DMS79 (cell line): ENCODE measurements around the gene CRNKL1.
A peak's percentile ranks its signal among the peaks of the same experiment; 100 is the strongest.

Source experiments
- DNase-seq: peaks from one replicate; lab custom pipeline; 2025; lab: John Stamatoyannopoulos, UW

The CRNKL1 gene

DNA sequence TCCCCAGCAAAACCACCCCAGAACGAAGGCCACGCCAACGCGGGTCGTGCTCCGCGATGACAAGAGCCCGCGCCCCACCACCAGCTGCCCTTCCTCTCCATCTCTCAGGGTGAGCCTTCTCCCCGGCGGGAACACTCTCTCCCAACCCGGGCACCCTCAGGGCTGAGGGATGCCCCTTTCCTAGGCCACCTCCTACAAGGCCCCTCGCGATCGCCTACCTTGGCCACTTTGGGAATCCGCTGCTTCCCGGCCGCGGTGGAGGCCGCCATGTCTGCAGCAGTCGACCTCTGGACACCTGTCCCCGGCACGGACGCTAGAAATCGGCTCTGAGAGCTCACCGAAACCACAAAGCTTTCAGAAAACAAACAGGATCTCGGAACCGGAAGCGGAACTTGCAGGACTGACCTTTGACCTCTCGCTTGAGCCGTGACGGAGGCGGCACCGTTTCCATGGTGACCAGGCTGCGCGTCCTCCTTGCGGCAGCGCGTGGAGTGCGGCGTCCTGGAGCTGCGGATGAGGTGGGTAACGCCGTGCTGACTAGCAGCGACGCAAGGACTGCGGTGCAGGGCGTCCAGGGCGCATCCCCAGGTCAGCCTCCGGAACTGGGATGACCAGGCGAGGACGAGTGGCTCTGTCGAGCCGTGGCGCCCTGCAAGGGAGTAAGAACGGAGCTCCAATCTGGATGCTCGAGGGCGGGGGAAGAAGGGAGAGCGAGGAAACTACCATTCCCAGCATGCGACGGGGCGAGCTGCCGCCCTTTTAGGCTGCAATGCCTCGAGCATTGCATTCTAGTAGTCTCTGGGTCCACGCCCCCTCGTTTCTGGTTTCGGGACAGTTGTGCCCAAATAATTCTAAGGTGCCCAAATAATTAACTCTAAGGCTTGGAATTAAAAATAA, at the start of gene CRNKL1, which contains the start of gene CFAP61:
Gene CRNKL1, minus strand, starts transcription at position 393 of the 897 bp plus-strand sequence. Its CDS starts 124 bp downstream, at position 269.
Gene CFAP61, plus strand, starts transcription at position 459 of the 897 bp plus-strand sequence. CDS start 4,122 bp downstream, outside the sequence.
- DNase-seq: peak; percentile 83

DNA sequence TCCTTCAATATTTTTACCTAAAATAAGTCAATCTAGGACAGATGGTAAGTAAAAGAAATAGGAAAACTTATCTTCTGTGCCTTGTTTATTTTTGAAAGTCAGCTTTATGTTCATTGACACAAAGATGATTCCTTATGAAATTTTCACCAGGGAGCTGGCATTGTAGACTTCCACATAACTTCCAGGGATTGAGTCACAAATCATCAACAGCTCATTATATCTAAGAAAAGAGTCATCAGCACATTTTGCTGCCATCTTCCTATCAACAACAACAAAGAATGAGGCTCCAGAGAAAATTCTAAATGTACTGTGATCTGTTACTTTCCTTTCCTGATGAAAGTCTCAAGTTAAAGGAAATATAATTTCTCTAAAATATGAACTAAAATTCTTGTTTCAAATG, 48.6 kb upstream of the CRNKL1 start:
- no peak for DNase-seq

DNA sequence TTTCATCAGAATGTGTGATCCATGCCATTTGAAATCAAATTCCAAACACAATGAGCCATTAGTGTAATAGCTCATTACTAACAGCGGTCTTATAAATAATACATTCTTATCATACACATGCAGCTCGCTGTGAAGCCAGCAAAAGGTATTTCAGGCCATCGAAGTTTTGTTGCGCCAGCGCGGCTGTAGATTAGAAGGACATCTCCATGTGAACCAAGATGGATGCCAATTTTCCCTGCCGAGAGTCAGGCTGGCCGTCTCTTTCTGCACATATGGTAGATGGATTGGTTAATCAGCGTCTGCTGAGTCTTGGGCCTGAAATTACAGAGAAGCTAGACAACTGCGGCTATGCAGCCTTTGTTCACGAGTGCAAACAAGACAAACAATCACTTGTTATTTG, 44.2 kb upstream of the CRNKL1 start:
- no peak for DNase-seq

DNA sequence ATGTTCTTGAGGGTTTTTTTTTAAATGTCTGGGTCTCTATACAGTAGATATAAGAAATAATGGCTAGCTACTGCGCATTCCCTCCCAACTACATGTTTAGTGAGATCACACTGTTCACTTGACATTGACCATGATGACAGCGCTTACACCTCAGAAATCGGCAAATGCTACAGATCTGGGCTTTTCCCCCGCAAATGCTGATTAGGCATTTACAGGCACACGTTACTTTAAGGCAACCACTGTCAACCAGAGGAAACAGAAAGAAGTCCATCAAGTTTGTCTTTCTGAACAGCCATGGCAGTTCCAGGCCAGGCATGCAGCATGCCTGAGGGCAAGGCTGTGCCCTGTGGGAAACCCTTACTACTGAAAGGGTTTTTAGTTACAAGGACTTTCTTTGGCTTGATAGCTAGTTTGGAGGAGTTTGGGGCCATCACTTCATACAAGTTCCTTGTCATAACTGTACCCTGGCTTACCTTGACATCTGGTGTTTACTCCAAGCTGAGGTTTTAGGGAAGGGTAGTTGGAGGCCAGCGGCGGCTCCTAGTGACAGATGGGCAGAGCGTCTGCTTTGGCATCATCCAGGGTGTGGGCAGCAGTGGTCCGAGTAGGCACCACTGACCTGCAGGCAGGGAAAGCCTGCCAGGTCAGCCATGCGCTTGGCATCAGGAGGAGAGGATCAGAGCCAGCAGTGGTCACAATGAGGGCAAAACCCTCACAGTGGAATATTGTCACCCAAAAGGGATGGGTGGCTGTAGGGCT, 43.0 kb upstream of the CRNKL1 start:
- no peak for DNase-seq

DNA sequence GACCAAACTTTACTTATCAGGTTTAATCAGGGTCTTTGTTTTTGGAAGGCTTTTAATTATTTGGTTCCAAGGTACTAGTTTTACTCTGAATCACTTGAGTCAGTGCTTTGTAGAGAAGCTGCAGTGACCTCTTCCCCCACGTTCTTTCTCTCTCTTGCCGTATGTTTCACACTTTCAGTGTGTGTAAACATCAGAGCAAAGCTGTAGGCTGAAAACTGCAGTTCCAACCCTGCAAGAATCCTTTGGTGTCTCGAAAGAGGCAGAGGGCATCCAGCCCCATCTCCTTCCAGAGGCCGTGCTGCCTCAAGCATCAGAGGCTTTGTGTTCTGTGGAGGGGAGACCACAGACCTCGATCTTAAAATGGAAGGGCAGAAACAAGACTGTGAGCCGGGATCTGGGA, 42.1 kb upstream of the CRNKL1 start:
- DNase-seq: no peak

DNA sequence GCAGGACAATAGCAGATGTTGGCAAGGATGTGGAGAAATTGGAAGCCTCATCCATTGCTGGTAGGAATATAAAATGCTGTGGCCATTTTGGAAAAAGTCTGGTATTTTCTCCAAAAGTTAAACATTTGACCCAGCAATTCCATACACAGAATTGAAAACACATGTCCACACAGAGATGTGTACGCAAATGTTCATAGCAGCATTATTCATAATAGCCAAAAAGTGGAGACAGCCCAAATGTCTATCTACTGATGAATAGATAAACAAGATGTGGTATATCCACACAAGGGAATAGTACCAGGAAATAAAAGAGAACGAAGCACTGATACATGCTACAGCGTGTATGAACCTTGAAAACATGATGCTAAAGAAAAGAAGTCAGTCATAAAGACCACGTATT, 40.6 kb upstream of the CRNKL1 start:
- DNase-seq: no peak

DNA sequence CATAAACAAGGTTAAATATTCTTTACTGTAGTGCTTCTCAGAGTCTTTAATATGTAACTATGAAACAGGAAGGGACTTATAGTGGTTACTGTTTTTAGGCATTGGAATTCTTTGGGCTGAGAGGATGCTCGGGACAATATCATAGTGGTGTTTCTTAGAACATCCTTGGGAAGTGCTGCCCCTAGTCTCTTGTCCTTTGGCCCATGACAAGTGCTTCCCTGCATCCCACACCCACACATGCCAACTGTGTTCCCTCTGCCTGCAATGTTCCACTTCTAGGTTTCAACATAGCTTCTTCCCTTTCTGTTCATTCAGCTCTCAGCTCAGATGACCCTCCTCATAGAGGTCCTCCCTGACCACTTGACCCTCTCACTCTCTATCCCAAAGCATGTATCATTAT, 37.7 kb upstream of the CRNKL1 start:
- DNase-seq: no peak

DNA sequence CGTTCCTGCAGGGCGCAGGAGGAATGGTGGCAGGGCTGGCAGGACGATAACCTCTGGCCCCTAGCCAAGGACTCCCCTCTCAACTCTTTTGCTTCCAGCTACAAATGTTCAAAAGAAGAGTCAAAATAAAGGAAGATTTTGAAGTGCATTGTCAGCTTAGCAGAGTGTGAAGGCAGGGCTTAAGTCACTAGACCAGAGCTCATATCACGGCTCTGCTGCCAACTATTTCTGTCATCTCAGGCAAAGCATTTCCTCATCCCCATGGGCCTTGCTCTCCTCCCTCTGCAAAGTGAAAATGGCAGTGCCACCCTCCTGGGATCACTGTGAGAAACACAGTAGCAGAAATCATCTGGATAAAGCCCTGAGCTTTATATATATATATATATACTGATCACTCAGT, 36.8 kb upstream of the CRNKL1 start:
- no peak for DNase-seq

DNA sequence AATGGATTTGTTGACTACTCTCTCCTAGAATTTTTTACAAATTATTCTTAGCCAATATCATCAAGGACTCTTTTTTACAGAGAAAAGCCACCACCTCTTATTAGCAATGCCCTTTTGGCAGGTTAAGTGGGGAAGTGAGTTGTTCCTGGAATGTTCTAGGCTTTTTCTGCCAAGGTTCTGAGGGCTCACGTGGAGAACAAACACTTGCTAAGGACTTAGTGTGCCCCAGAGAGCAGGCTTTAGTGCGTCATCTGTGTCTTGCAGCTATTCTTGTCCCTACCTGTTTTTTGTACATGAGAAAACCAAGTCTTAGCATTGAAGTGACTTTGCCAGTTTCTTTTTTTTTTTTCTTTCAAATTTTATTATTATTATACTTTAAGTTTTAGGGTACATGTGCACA, 33.5 kb upstream of the CRNKL1 start:
- peak; percentile 35 for DNase-seq

DNA sequence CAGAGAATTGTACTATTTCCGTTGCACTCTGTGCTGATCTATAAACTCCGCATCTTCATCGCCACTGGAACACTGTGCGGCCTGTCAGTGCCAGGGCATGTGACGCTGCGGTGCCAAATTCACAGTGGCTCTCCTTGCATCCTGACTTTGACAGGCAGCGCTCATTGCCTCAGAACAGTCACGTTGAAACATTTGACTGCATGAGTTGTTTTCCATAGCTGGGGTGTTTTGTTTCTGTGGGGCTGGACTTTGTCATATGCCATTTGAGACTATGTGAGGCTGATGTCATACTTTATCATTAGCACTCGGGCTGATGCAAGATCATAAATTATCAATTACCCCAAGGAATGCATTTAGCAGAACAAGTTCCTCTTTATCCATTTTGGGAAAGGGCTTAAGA, 32.8 kb upstream of the CRNKL1 start:
- no peak for DNase-seq

DNA sequence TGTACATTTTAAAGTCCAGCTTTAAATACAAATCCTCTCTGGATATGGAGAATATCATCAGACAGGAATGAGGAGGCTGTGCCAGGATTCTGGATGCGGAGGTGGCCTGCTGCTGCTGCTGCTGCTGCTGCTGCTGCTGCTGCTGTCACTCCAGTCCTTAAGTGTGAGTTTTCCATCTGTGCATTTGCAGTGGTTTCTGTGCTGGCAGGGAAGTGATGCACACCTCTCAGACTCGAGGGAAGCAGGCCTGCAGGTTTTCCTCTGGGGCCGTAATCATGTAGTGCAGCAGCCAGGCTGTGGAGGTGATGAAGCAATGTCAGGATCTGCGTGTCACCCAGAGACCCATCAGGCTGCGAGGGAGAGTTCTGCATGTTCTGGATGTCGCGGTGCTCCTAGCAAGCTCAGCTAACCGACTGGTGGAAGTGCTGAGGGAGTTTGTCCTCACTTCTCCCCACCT, 32.1 kb upstream of the CRNKL1 start:
- no peak for DNase-seq

DNA sequence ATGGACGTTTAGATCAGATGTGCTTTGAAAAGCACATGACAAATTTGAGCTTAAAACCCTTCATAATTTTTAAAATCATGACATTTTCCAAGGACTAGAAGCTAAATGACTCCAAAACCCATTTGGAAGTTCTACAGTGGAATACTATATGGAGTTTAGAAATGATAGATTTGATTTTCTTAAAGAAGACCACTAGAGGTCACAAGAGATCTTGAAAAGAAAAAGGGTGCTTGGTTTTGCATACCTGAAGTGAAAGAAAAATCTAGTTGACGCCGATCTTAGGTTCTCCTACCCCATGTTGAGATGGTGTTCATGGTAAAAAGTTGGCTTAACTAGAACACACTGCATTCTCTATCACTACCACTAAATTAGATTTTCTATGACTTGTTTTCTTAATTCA, 31.5 kb upstream of the CRNKL1 start:
- peak; percentile 39 for DNase-seq

DNA sequence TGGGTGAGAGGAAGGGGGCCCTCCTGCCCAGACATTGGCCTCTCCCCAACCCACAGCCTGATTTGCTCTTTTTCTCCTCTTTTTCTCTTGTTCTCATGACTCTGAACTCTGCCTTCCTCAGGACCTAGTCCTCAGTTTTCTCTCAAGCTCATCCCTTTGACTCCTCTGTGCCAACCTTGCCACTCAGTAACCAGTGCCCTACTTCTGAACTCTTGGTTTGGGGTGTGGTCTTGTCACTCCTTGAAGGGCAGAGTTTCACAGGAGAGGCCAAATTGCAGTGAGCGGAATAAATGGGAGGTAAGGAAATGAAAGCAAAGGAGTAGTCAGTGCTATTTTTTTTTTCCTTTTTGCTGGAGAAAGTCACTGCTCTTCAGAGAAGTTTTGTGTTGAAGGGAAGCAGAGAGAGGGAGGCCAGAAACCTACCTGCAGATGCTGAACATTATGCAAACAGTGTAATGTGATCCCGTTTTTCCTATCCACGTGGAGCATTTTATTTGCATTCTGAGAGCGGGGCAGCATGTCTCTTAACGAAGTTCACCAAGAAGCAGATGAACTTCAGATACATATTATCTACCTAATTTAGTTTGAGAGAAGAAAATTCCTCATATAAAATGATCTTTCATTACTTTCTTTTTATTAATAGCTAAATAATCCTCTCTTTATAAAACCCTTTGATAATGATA, 27.0 kb upstream of the CRNKL1 start:
- no peak for DNase-seq

DNA sequence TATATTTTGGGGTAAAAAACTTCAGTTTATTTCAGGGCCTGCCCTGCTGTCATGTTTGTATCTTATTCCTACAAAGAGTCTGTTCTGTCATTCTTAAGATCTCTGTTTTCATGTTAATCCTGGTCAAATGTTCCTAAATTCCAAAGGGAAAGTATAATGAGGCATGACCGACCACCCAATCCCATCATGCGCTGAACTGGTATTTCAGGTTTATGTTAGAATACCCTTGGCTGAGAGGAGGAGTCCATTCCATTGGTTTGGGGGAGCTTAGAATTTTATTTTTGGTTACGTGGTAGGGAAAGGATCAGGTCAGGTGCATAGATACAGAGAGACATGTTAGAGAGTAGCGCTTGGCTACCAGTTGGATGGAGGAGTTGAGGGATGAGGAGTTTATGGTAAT, 25.8 kb upstream of the CRNKL1 start:
- no peak for DNase-seq

DNA sequence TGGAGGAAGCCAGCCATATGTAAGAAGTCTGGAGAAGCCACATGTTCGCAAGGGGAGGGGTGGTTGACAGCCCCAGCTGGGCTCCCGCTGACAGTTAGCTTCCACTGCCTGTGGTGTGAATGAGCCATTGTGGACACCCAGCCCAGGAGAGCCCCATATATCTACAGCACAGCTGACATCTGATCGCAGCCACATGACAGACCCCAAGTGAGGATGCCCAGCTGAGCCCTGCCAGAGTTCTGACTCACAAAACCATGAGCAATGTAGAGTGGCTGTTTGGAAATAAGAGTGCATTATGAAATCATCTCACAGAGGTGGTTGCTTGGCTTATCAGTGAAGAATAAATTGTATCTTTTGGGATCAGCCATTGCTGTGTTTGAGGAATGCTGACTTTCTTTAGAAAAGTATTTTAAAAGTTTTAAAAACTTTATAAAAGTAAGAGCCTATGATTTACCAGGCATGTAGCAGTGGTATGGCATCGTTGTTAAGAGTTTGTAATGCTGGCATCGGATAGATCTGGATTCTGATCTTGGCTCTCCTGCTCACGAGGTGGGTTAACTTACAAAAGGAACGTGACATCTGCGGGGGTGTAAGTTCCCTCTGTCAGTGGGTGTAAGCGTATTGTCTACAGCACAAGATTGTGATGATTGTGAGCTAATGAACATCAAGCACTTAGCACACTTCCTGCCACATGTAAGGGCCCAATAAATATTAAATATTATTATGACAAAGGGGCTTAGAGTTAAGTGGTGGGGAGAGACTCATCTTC, 24.2 kb upstream of the CRNKL1 start:
- no peak for DNase-seq

DNA sequence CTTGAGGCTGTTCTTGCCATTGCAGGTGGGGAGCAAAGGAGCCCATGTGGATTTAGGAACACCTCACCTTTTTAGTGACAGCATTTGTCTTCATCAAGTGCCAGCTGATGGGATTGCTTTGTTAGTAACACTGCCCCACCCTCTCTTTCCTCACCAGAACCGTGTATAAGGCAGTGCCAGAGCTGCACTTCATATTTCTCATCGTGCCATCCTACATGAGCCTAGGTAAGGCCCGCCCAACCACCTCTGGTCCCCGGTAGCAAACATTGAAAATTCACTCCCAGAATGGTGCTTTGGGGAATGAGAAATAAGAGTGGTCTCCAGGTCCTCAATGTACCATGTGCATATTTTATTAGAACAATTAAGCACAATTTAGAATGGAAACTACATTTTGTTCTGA, 22.8 kb upstream of the CRNKL1 start:
- no peak for DNase-seq

DNA sequence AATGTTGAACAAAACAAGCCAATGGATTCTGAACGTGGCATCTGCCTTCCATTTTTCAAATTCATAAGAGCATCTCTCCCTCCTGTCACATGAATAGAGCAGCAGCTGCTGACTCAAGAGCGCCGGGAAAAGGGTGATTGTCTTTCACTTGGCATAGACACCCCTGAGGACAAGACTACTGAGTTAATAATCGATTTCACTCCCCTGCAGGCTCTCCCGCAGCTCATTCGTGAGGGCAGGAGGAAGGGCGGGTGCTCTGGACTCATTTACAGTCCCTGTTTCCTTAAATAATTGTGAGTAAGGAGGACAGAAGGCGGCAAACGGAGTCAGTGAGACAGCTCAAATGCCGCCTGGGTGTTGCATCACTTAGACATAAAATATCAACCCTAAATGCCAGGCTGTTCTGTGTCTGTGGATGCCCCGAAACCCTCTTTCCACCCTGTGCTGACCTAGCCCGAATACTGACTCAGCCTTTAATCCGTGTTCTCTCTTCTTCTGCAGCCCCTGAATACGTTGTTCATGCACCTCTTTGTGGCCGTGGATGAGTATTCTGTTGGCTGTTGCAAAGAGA, 21.6 kb upstream of the CRNKL1 start:
- DNase-seq: no peak

DNA sequence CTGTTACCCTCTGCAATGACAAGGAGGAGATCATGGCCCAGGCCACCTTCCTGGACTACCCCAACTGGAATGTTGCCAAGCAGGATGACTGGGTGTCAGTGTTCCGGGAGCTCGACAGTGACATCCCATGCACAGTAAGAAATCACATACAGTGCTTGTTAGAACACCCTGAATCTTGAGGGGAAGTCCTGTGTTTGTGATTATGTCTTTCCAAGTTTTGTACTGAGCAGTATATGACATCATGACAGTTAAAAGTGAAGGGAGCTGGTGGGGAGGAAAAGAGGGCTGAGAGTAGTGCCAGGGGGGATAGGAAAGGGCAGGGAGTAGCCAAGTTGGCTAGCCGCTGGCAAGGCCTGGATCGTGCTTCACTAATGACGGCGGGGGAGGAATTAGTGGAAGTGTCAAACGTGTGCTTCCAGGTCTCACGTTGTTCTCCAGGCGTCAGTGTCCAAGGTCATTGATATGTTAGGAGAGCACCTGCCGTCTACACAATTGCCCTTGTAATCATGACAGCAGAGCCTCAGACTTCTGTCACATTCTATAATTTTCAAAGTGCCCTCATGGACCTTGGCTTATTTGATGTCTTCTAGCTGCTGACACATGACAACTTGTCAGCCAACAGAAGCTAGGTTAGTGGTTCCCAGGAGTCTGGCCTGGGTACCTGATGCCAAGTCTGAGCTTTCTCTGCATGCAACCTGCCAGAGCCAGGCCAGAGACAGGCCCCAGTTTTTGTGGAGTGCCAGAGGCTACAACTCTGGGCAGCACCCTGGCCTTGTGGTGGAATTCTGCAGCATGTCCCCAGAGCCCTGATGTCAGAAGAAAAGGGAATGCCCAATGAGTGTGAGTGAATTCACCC, 18.8 kb upstream of the CRNKL1 start:
- DNase-seq: no peak

DNA sequence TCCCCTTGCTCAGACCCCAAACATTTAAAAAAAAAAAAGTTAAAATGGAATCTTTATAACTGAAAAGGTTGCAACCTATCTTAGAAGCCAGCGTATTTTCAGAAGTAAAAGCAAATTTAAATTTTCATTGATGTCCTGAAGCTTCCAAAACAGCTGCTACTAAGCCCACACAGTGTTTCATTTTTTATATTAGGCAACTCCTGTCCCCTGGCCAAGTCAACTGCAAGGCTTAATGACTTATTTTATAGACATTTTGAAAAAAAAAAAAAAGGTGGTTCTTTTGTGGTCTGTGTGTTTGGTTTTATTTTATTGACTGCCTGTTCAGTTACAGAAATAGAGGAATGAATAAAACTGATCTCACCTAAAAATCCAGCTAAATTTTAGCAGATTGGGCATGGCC, 13.1 kb upstream of the CRNKL1 start:
- DNase-seq: no peak

DNA sequence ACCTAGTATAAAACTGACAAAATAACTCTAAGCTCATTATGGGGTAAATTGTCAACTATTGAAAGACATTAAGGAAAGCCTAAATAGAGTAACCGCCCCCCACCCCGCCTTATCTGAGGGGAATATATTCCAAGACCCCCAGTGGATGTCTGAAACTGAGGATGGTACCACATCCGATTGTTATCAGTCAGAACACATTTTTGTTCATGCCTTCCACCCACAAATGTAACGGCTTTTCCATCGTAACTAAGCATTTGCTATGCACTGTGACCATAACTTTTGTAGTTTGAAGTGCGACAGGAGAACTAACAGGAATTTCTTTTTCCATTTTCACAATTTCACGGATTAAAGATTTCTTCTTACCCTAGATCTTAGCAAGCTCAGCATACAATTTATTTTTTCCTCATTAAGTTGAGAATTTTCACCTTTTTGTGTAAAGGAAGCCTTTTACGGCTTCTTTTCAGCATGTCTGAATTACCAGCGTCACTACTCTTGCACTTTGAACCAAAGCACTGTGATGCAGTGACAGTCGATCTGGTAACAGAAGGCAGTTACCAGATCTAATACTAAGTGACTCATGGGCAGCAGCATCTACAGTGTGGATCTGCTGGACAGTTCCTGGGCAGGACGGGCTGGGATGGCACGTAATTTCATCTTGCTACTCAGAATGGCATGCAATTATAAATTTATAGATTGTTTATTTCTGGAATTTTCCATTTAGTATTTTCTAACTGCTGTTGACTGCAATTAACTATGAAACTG, 11.9 kb upstream of the CRNKL1 start:
- no peak for DNase-seq
